Measurements from ENCODE around the gene RFTN1.

GRCh38 chr3:16378920-16379319 lies 134.6 kb downstream of the RFTN1 start:
- TF ChIP-seq TSC22D4 (tag; IDR thresholded peaks at IDR 0.05) (no peak), ZNF518B (CRISPR knock-in tag; IDR thresholded peaks at IDR 0.05) (no peak), HCFC1 (IDR thresholded peaks at IDR 0.05; ENCODE audit: low read depth, low read length) (no peak), ZNF778 (CRISPR knock-in tag; IDR thresholded peaks at IDR 0.05) (no peak), ZFX (CRISPR knock-in tag; IDR thresholded peaks at IDR 0.05) (no peak), CTCF (IDR thresholded peaks at IDR 0.05 in 2 of 3, conservative IDR thresholded peaks at IDR 0.05 in 1 of 3; ENCODE audit: insufficient read depth in 2 of 3, low read depth in 1 of 3, low read length in 3 of 3) (no peak), POLR2A (conservative IDR thresholded peaks at IDR 0.05) (no peak), JUND (IDR thresholded peaks at IDR 0.05; ENCODE audit: borderline replicate concordance, low read depth, low read length) (no peak), JUND (tag; IDR thresholded peaks at IDR 0.05; ENCODE audit: borderline replicate concordance, low read depth, low read length) (no peak), REST (IDR thresholded peaks at IDR 0.05; ENCODE audit: borderline replicate concordance) (no peak), REST (CRISPR knock-in tag; IDR thresholded peaks at IDR 0.05; ENCODE audit: low read depth) (no peak), PREB (CRISPR knock-in tag; IDR thresholded peaks at IDR 0.05) (no peak), E2F6 (IDR thresholded peaks at IDR 0.05; ENCODE audit: borderline replicate concordance in 1 of 2, extremely low read depth in 1 of 2, insufficient read depth in 1 of 2, insufficient read length in 1 of 2, low read depth in 1 of 2, low read length in 1 of 2, poor library complexity in 1 of 2, severe bottlenecking in 1 of 2) (no peak), SIN3A (IDR thresholded peaks at IDR 0.05; ENCODE audit: borderline replicate concordance in 2 of 2, control insufficient read depth in 1 of 2, low read depth in 2 of 2, low read length in 2 of 2) (no peak), ADNP (tag; IDR thresholded peaks at IDR 0.05) (no peak), ATF3 (IDR thresholded peaks at IDR 0.05) (no peak), ATF3 (CRISPR knock-in tag; conservative IDR thresholded peaks at IDR 0.05) (no peak)
